SK-N-SH treated with all-trans-retinoic acid at 6 μM for 48 hours (cell line): ENCODE data around the gene CELSR2.

Experiments
- ATAC-seq: fragments of 200-7000 bp; cut with Tn5 transposase; 3 replicates; pipeline ENCODE4 v1.9.1; 2020; ENCODE audit warnings: mild to moderate bottlenecking, moderate library complexity
- ARNTL ChIP-seq: fragments of 450-650 bp; formaldehyde crosslinking; IDR thresholded peaks from 2 replicates; pipeline ENCODE4 v1.5.0; 2020; ENCODE audit warnings: low read depth, mild to moderate bottlenecking, moderate library complexity, borderline replicate concordance
- BACH2 ChIP-seq: fragments of 250-450 bp; sonication (Bioruptor Pico); IDR thresholded peaks from 2 replicates; pipeline ENCODE4 v1.9.0; 2021; ENCODE audit warnings: mild to moderate bottlenecking, borderline replicate concordance
- CSDC2 ChIP-seq: fragments of 250-450 bp; sonication (Bioruptor Pico); IDR thresholded peaks from 2 replicates; pipeline ENCODE4 v1.5.0; 2020; ENCODE audit warnings: mild to moderate bottlenecking, moderate library complexity
- CSRNP3 ChIP-seq: fragments of 250-450 bp; sonication (Bioruptor Pico); IDR thresholded peaks from 2 replicates; pipeline ENCODE4 v1.5.1; 2021; ENCODE audit warnings: mild to moderate bottlenecking, moderate library complexity
- ESRRG ChIP-seq: fragments of 250-450 bp; sonication (Bioruptor Pico); IDR thresholded peaks from 2 replicates; pipeline ENCODE4 v1.6.1; 2021; ENCODE audit warnings: mild to moderate bottlenecking
- GLIS3 ChIP-seq: fragments of 250-450 bp; sonication (Bioruptor Pico); IDR thresholded peaks from 2 replicates; pipeline ENCODE4 v1.5.0; 2020; ENCODE audit warnings: mild to moderate bottlenecking, moderate library complexity
- ISL1 ChIP-seq: fragments of 250-450 bp; sonication (Bioruptor Pico); IDR thresholded peaks from 2 replicates; pipeline ENCODE4 v2.1.2; 2022; ENCODE audit warnings: mild to moderate bottlenecking, moderate library complexity
- POU6F1 ChIP-seq: fragments of 250-450 bp; sonication (Bioruptor Pico); IDR thresholded peaks from 2 replicates; pipeline ENCODE4 v1.8.0; 2021; ENCODE audit warnings: low read depth, mild to moderate bottlenecking, moderate library complexity, borderline replicate concordance
- RARB ChIP-seq: fragments of 250-450 bp; sonication (Bioruptor Pico); IDR thresholded peaks from 2 replicates; pipeline ENCODE4 v1.8.0; 2021; ENCODE audit warnings: mild to moderate bottlenecking, moderate library complexity
- TCF4 ChIP-seq: fragments of 250-450 bp; sonication (Bioruptor Pico); IDR thresholded peaks from 2 replicates; pipeline ENCODE4 v1.8.0; 2021; ENCODE audit warnings: mild to moderate bottlenecking, moderate library complexity, borderline replicate concordance
- TOX ChIP-seq: fragments of 250-450 bp; sonication (Bioruptor Pico); IDR thresholded peaks from 2 replicates; pipeline ENCODE4 v1.8.0; 2021; ENCODE audit warnings: mild to moderate bottlenecking, moderate library complexity, borderline replicate concordance
- TSHZ2 ChIP-seq: fragments of 250-450 bp; sonication (Bioruptor Pico); IDR thresholded peaks from 2 replicates; pipeline ENCODE4 v1.5.0; 2020; ENCODE audit warnings: mild to moderate bottlenecking, moderate library complexity
- ZC3H10 ChIP-seq: fragments of 250-450 bp; sonication (Bioruptor Pico); IDR thresholded peaks from 2 replicates; pipeline ENCODE4 v1.5.1; 2021; ENCODE audit warnings: mild to moderate bottlenecking, moderate library complexity
- ZFP3 ChIP-seq: fragments of 250-450 bp; sonication (Bioruptor Pico); IDR thresholded peaks from 2 replicates; pipeline ENCODE4 v1.5.0; 2020; ENCODE audit warnings: mild to moderate bottlenecking, moderate library complexity
- ZFP30 ChIP-seq: fragments of 450-650 bp; formaldehyde crosslinking; IDR thresholded peaks from 2 replicates; pipeline ENCODE4 v1.5.0; 2022; ENCODE audit warnings: mild to moderate bottlenecking, moderate library complexity
- ZNF565 ChIP-seq: fragments of 450-650 bp; formaldehyde crosslinking; conservative IDR thresholded peaks from 2 replicates; pipeline ENCODE4 v1.5.0; 2020; ENCODE audit warnings: low read depth, mild to moderate bottlenecking, moderate library complexity
- ZNF70 ChIP-seq: fragments of 450-650 bp; formaldehyde crosslinking; IDR thresholded peaks from 2 replicates; pipeline ENCODE4 v1.5.0; 2020; ENCODE audit warnings: mild to moderate bottlenecking, moderate library complexity
- ZNF8 ChIP-seq: fragments of 450-650 bp; formaldehyde crosslinking; IDR thresholded peaks from 2 replicates; pipeline ENCODE4 v1.5.0; 2020; ENCODE audit warnings: mild to moderate bottlenecking, moderate library complexity
- TF ChIP-seq, protein P1 (sequence below): fragments of 250-450 bp; sonication (Bioruptor Pico); IDR thresholded peaks from 2 replicates; pipeline ENCODE4 v1.8.0; 2020; ENCODE audit warnings: mild to moderate bottlenecking, moderate library complexity, borderline replicate concordance
- TF ChIP-seq, protein P2 (sequence below): fragments of 250-450 bp; sonication (Bioruptor Pico); IDR thresholded peaks from 2 replicates; pipeline ENCODE4 v1.5.1; 2020; ENCODE audit warnings: low read depth, mild to moderate bottlenecking, moderate library complexity

Gene CELSR2

GRCh38 chr1:109290137-109290536 is 40.8 kb downstream of the CELSR2 start (continued):
- TF ChIP-seq, protein P1, sequence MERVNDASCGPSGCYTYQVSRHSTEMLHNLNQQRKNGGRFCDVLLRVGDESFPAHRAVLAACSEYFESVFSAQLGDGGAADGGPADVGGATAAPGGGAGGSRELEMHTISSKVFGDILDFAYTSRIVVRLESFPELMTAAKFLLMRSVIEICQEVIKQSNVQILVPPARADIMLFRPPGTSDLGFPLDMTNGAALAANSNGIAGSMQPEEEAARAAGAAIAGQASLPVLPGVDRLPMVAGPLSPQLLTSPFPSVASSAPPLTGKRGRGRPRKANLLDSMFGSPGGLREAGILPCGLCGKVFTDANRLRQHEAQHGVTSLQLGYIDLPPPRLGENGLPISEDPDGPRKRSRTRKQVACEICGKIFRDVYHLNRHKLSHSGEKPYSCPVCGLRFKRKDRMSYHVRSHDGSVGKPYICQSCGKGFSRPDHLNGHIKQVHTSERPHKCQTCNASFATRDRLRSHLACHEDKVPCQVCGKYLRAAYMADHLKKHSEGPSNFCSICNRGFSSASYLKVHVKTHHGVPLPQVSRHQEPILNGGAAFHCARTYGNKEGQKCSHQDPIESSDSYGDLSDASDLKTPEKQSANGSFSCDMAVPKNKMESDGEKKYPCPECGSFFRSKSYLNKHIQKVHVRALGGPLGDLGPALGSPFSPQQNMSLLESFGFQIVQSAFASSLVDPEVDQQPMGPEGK (CRISPR knock-in tag), result no peak
- TF ChIP-seq, all 23 proteins: peak for 0

- ATAC-seq, result no peak
- TF ChIP-seq ZNF565 (CRISPR knock-in tag) (no peak), ZFP3 (CRISPR knock-in tag) (no peak), ZFP30 (no peak), POU6F1 (CRISPR knock-in tag) (no peak), GLIS3 (no peak), ESRRG (CRISPR knock-in tag) (no peak), TSHZ2 (CRISPR knock-in tag) (no peak), TOX (CRISPR knock-in tag) (no peak), ISL1 (CRISPR knock-in tag) (no peak), ZC3H10 (CRISPR knock-in tag) (no peak), ARNTL (CRISPR knock-in tag) (no peak)
- TF ChIP-seq, protein P1 (CRISPR knock-in tag), result no peak
- TF ChIP-seq, protein P2, sequence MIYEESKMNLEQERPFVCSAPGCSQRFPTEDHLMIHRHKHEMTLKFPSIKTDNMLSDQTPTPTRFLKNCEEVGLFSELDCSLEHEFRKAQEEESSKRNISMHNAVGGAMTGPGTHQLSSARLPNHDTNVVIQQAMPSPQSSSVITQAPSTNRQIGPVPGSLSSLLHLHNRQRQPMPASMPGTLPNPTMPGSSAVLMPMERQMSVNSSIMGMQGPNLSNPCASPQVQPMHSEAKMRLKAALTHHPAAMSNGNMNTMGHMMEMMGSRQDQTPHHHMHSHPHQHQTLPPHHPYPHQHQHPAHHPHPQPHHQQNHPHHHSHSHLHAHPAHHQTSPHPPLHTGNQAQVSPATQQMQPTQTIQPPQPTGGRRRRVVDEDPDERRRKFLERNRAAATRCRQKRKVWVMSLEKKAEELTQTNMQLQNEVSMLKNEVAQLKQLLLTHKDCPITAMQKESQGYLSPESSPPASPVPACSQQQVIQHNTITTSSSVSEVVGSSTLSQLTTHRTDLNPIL (CRISPR knock-in tag), result no peak
Observed at GRCh38 chr1:109290998-109291397, 41.7 kb downstream of the CELSR2 start.

GRCh38 chr1:109292364-109292763 is 43.0 kb downstream of the CELSR2 start:
- ATAC-seq, result no peak
- TF ChIP-seq BACH2 (CRISPR knock-in tag), result no peak
- no peak for TF ChIP-seq POU6F1 (CRISPR knock-in tag)
- no peak for TF ChIP-seq RARB (CRISPR knock-in tag)
- TF ChIP-seq ZNF8 (CRISPR knock-in tag), result no peak
- no peak for TF ChIP-seq TCF4 (CRISPR knock-in tag)
- TF ChIP-seq, protein P1 (CRISPR knock-in tag), result no peak
- TF ChIP-seq CSDC2 (CRISPR knock-in tag), result no peak
- no peak for TF ChIP-seq ZNF565 (CRISPR knock-in tag)
- TF ChIP-seq ARNTL (CRISPR knock-in tag), result no peak
- no peak for TF ChIP-seq ZNF70 (CRISPR knock-in tag)
- no peak for TF ChIP-seq CSRNP3 (CRISPR knock-in tag)
- TF ChIP-seq ESRRG (CRISPR knock-in tag), result no peak
- no peak for TF ChIP-seq TOX (CRISPR knock-in tag)
- TF ChIP-seq ZFP30, result no peak
- TF ChIP-seq ZC3H10 (CRISPR knock-in tag), result no peak
- TF ChIP-seq, protein P2 (CRISPR knock-in tag), result no peak
- TF ChIP-seq ZFP3 (CRISPR knock-in tag), result no peak
- TF ChIP-seq ISL1 (CRISPR knock-in tag), result no peak
